ENCODE results near the gene DCUN1D3.

- TF ChIP-seq CTCF (IDR thresholded peaks at IDR 0.05), result no peak
- TF ChIP-seq POLR2A (IDR thresholded peaks at IDR 0.05), result no peak
These were observed 6.4 kb upstream of the DCUN1D3 start for GRCh38 chr16:20906341-20907255.

Data from uterus (tissue), 2 donors.